Neuronal stem cell (in vitro differentiated cells): Measurements from ENCODE around the gene F5.

Experiments
- DNase-seq: peaks from one replicate; pipeline ENCODE4 v3.0.0-alpha.2; 2013; ENCODE audit warnings: low spot score
- H2AFZ ChIP-seq: one replicate; pipeline ENCODE4 v1.6.1; 2013; ENCODE audit warnings: mild to moderate bottlenecking, low read length, inconsistent platforms
- H2AK5ac ChIP-seq: 2 replicates; pipeline ENCODE4 v1.6.1; 2013; ENCODE audit warnings: low read depth, mild to moderate bottlenecking, inconsistent platforms, low read length, moderate library complexity, mixed read lengths
- H2BK120ac ChIP-seq: 2 replicates; pipeline ENCODE4 v1.6.1; 2013; ENCODE audit warnings: low read depth, mild to moderate bottlenecking, inconsistent platforms, low read length, moderate library complexity, mixed read lengths
- H2BK12ac ChIP-seq: one replicate; pipeline ENCODE4 v1.6.1; 2013; ENCODE audit warnings: low read length, inconsistent platforms
- H2BK15ac ChIP-seq: 2 replicates; pipeline ENCODE4 v1.6.1; 2013; ENCODE audit warnings: mild to moderate bottlenecking, low read length, inconsistent platforms, mixed read lengths
- H2BK5ac ChIP-seq: one replicate; pipeline ENCODE4 v1.6.1; 2013; ENCODE audit warnings: inconsistent platforms, mild to moderate bottlenecking, low read length, moderate library complexity
- H3K14ac ChIP-seq: one replicate; pipeline ENCODE4 v1.6.1; 2013; ENCODE audit warnings: low read length, inconsistent platforms
- H3K18ac ChIP-seq: 2 replicates; pipeline ENCODE4 v1.6.1; 2013; ENCODE audit warnings: low read length, inconsistent platforms
- H3K23ac ChIP-seq: 2 replicates; pipeline ENCODE4 v1.6.1; 2013; ENCODE audit warnings: low read depth, mild to moderate bottlenecking, mixed read lengths, low read length, inconsistent platforms; ENCODE audit not compliant: poor library complexity
- H3K27ac ChIP-seq: replicated peaks from 3 replicates; pipeline ENCODE4 v1.5.1; 2013; ENCODE audit warnings: low read length, inconsistent platforms
- H3K27me3 ChIP-seq, 3 experiments: 2 replicates each; pipeline ENCODE4 v1.6.1; 2013; ENCODE audit warnings: low read length in 3 of 3, mild to moderate bottlenecking in 2 of 3, inconsistent platforms in 1 of 3, low read depth in 1 of 3, mixed read lengths in 1 of 3, moderate library complexity in 1 of 3; ENCODE audit not compliant: control insufficient read depth in 3 of 3, insufficient read depth in 3 of 3
- H3K36me3 ChIP-seq, 2 donors: replicated peaks in 1 of 2; 2 replicates each; pipeline ENCODE4 v1.6.1; 2013; ENCODE audit warnings: low read length in 2 of 2; ENCODE audit not compliant: control insufficient read depth in 2 of 2, insufficient read depth in 2 of 2
- H3K4ac ChIP-seq: 2 replicates; pipeline ENCODE4 v1.6.1; 2013; ENCODE audit warnings: inconsistent platforms, mild to moderate bottlenecking, low read length, moderate library complexity
- H3K4me1 ChIP-seq, 2 donors: 1 replicate in 1 of 2; 2 replicates in 1 of 2; pipeline ENCODE4 v1.6.1; 2013; ENCODE audit warnings: low read length in 2 of 2, low read depth in 1 of 2; ENCODE audit not compliant: control insufficient read depth in 2 of 2, insufficient read depth in 1 of 2
- H3K4me2 ChIP-seq: one replicate; pipeline ENCODE4 v1.6.1; 2013; ENCODE audit warnings: mild to moderate bottlenecking, low read length, inconsistent platforms; ENCODE audit not compliant: insufficient read depth, poor library complexity, severe bottlenecking
- H3K4me3 ChIP-seq, 2 donors: 2 replicates each; pipeline ENCODE4 v1.5.1; 2013; ENCODE audit warnings: low read length in 2 of 2, mild to moderate bottlenecking in 2 of 2, inconsistent platforms in 1 of 2, moderate library complexity in 1 of 2
- H3K79me1 ChIP-seq: one replicate; pipeline ENCODE4 v1.6.1; 2013; ENCODE audit warnings: low read depth, mild to moderate bottlenecking, inconsistent platforms, low read length, moderate library complexity
- H3K9ac ChIP-seq: one replicate; pipeline ENCODE4 v1.6.1; 2013; ENCODE audit warnings: mild to moderate bottlenecking, low read depth, low read length, inconsistent platforms; ENCODE audit not compliant: poor library complexity
- H3K9me3 ChIP-seq, 2 donors: replicated peaks in 1 of 2; 2 replicates each; pipeline versions ENCODE3 to v1.6.1; 2013; ENCODE audit warnings: low read length in 2 of 2, mild to moderate bottlenecking in 2 of 2, inconsistent platforms in 1 of 2, low read depth in 1 of 2, mixed read lengths in 1 of 2, moderate library complexity in 1 of 2; ENCODE audit not compliant: control insufficient read depth in 2 of 2, insufficient read depth in 1 of 2
- H4K8ac ChIP-seq: one replicate; pipeline ENCODE4 v1.6.1; 2013; ENCODE audit warnings: low read depth, mild to moderate bottlenecking, inconsistent platforms, low read length, moderate library complexity
- H4K91ac ChIP-seq: one replicate; pipeline ENCODE4 v1.6.1; 2013; ENCODE audit warnings: low read length, low read depth, mild to moderate bottlenecking, inconsistent platforms; ENCODE audit not compliant: poor library complexity
- WGBS, 2 donors: extraction: QIAGEN DNeasy Blood & Tissue Kit; methylation state at CpG; one replicate each; pipeline ENCODE4 v1.1.7; 2013; ENCODE audit warnings: missing lambda C conversion rate in 2 of 2, mixed read lengths in 1 of 2; ENCODE audit not compliant: insufficient read length in 2 of 2, insufficient replicate concordance in 1 of 2; ENCODE audit errors: extremely low coverage in 2 of 2; 5-methylcytosine and 5-hydroxymethylcytosine counted together

The F5 gene

GRCh38 chr1:169577981-169578738, 8.1 kb downstream of the F5 start:
- H2BK120ac ChIP-seq = no peak overlapping the region
- H2BK15ac ChIP-seq = no peak overlapping the region
- no peaks in the 10 kb centered on the region for H3K36me3 ChIP-seq
- H3K4ac ChIP-seq = no peak overlapping the region
- H3K23ac ChIP-seq = no peak overlapping the region
- no peak overlapping the region for H2AFZ ChIP-seq
- no peaks in the 10 kb centered on the region for H3K27me3 ChIP-seq
- no peaks in the 10 kb centered on the region for H3K9me3 ChIP-seq
- no peaks in the 10 kb centered on the region for H3K4me1 ChIP-seq
- DNase-seq = no peak
- H3K14ac ChIP-seq = no peak overlapping the region
- no peak overlapping the region for H4K8ac ChIP-seq
- no peak overlapping the region for H4K91ac ChIP-seq
- H3K4me2 ChIP-seq = no peak overlapping the region
- no peak overlapping the region for H2AK5ac ChIP-seq
- H3K9ac ChIP-seq = no peak overlapping the region
- no peak overlapping the region for H3K4me3 ChIP-seq
- H3K18ac ChIP-seq = no peak overlapping the region
- WGBS, 2 donors = no CpG with 5 or more reads among the region's 5 CpGs
- H3K79me1 ChIP-seq = no peaks in the 10 kb centered on the region
- no peak overlapping the region for H2BK12ac ChIP-seq
- no peak overlapping the region for H3K27ac ChIP-seq
- no peak overlapping the region for H2BK5ac ChIP-seq

- Histone ChIP-seq H3K23ac (no peak overlapping the region), H3K9ac (no peak overlapping the region), H3K79me1 (no peaks in the 10 kb centered on the region), H4K91ac (no peak overlapping the region), H3K27me3 (no peaks in the 10 kb centered on the region), H4K8ac (no peak overlapping the region), H3K4me2 (no peak overlapping the region), H3K36me3 (no peaks in the 10 kb centered on the region), H2BK120ac (no peak overlapping the region), H3K18ac (no peak overlapping the region), H2AFZ (no peak overlapping the region), H3K14ac (no peak overlapping the region), H2BK15ac (no peak overlapping the region), H2BK5ac (no peak overlapping the region), H3K27ac (no peak overlapping the region), H3K4ac (no peak overlapping the region), H3K4me1 (no peaks in the 10 kb centered on the region), H3K4me3 (no peak overlapping the region), H2BK12ac (no peak overlapping the region), H2AK5ac (no peak overlapping the region), H3K9me3 (no peaks in the 10 kb centered on the region)
- no peak for DNase-seq
- WGBS, 2 donors = no CpG with 5 or more reads among the region's 1 CpG
Observed at GRCh38 chr1:169576935-169577331, 9.3 kb downstream of the F5 start.

GRCh38 chr1:169576241-169576934, 9.9 kb downstream of the F5 start:
- H3K9me3 ChIP-seq = no peaks in the 10 kb centered on the region
- H3K18ac ChIP-seq = no peak overlapping the region
- no peak overlapping the region for H2AK5ac ChIP-seq
- H3K27ac ChIP-seq = no peak overlapping the region
- no peaks in the 10 kb centered on the region for H3K36me3 ChIP-seq
- no peak overlapping the region for H2BK5ac ChIP-seq
- no peak overlapping the region for H3K14ac ChIP-seq
- no peaks in the 10 kb centered on the region for H3K79me1 ChIP-seq
- H3K27me3 ChIP-seq = no peaks in the 10 kb centered on the region
- no peak overlapping the region for H3K4me3 ChIP-seq
- no peak overlapping the region for H2BK12ac ChIP-seq
- H4K91ac ChIP-seq = no peak overlapping the region
- H2BK120ac ChIP-seq = no peak overlapping the region
- no peak overlapping the region for H3K23ac ChIP-seq
- no peak overlapping the region for H2AFZ ChIP-seq
- no peak overlapping the region for H3K4me2 ChIP-seq
- WGBS, 2 donors = no CpG with 5 or more reads among the region's 5 CpGs
- no peak for DNase-seq
- H4K8ac ChIP-seq = no peak overlapping the region
- H3K9ac ChIP-seq = no peak overlapping the region
- no peak overlapping the region for H2BK15ac ChIP-seq
- H3K4me1 ChIP-seq = no peaks in the 10 kb centered on the region
- no peak overlapping the region for H3K4ac ChIP-seq

GRCh38 chr1:169574336-169574735, 11.9 kb downstream of the F5 start:
- Histone ChIP-seq H3K27me3 (no peaks in the 10 kb centered on the region), H2AK5ac (no peak overlapping the region), H2BK5ac (no peak overlapping the region), H2BK12ac (no peak overlapping the region), H3K14ac (no peak overlapping the region), H3K9me3 (no peaks in the 10 kb centered on the region), H3K9ac (no peak overlapping the region), H3K4me3 (no peak overlapping the region), H3K4me1 (no peaks in the 10 kb centered on the region), H2AFZ (no peak overlapping the region), H3K4ac (no peak overlapping the region), H3K23ac (no peak overlapping the region), H2BK120ac (no peak overlapping the region), H3K36me3 (no peaks in the 10 kb centered on the region), H2BK15ac (no peak overlapping the region), H3K4me2 (no peak overlapping the region), H3K18ac (no peak overlapping the region), H3K27ac (no peak overlapping the region), H4K8ac (no peak overlapping the region), H4K91ac (no peak overlapping the region), H3K79me1 (no peaks in the 10 kb centered on the region)
- WGBS, 2 donors = no CpG with 5 or more reads among the region's 4 CpGs
- DNase-seq = no peak
